Uterus (tissue), 4 donors: ENCODE results near the gene MAP3K15. TPM values are rescaled to one million over a fixed set of nuclear protein-coding genes. Genes with fewer than 3 reads are reported as not detected.

ENCODE experiments used
- DNase-seq, 2 donors: peaks; one replicate each; pipeline ENCODE4 v3.0.0-alpha.2; 2019 to 2020
- H3K27ac ChIP-seq, 2 donors: fragments of 200-600 bp; sonication (generic); 1 replicate in 1 of 2; 2 replicates in 1 of 2; pipeline ENCODE4 v1.5.1; 2016 to 2018
- H3K27me3 ChIP-seq, 2 donors: fragments of 200-600 bp; sonication (generic); one replicate each; pipeline ENCODE4 v1.5.1; 2018 to 2019; ENCODE audit warnings: control low read depth in 1 of 2
- H3K36me3 ChIP-seq, 2 donors: fragments of 200-600 bp; sonication (generic); one replicate each; pipeline ENCODE4 v1.5.1; 2019; ENCODE audit warnings: control low read depth in 1 of 2
- H3K4me1 ChIP-seq, 2 donors: fragments of 200-600 bp; sonication (generic); one replicate each; pipeline ENCODE4 v1.5.1; 2018 to 2019; ENCODE audit warnings: control low read depth in 1 of 2
- H3K4me3 ChIP-seq, 2 donors: fragments of 200-600 bp; sonication (generic); 1 replicate in 1 of 2; 2 replicates in 1 of 2; pipeline ENCODE4 v1.5.1; 2018 to 2019; ENCODE audit warnings: mild to moderate bottlenecking in 1 of 2
- H3K9me3 ChIP-seq, 2 donors: fragments of 200-600 bp; sonication (generic); one replicate each; pipeline ENCODE4 v1.5.1; 2019; ENCODE audit warnings: control low read depth in 1 of 2
- POLR2A ChIP-seq, 2 donors: fragments of 450-650 bp; IDR thresholded peaks; one replicate each; pipeline ENCODE4 v1.6.1; 2016; ENCODE audit warnings: antibody characterized with exemption in 2 of 2, mild to moderate bottlenecking in 1 of 2, moderate library complexity in 1 of 2
- intact Hi-C: fragments of 100-400 bp; cut with DNase I; formaldehyde crosslinking; loops from one replicate; pipeline ENCODE4 v1.15.1; 2023; ENCODE audit warnings: low total_unique reads
- total RNA-seq, 4 donors: library from RNA; depleted of rRNA in 3 of 4; stranded (reverse); fragments of >200 nt in 3 of 4; gene quantifications; one replicate each; pipeline versions ENCODE4 v1.1.0 to v1.2.4, GENCODE V29; 2014 to 2023
- TF ChIP-seq, protein P1 (sequence below), 4 experiments: fragments of 200-600 bp in 2 of 4; fragments of 450-650 bp in 2 of 4; sonication (generic) in 2 of 4; IDR thresholded peaks; one replicate each; pipeline ENCODE4 v1.5.1; 2016 to 2019; ENCODE audit warnings: antibody characterized with exemption in 4 of 4, mild to moderate bottlenecking in 2 of 4, moderate library complexity in 1 of 4
- donor health status: DM: yes; HTN: yes; CAD: no.

Gene MAP3K15
- total RNA-seq, 4 donors from 2014 or later: 0.55 to 0.90 TPM; not detected in 2

GRCh38 chrX:19544693-19545305, 29.5 kb upstream of the MAP3K15 start:
- intact Hi-C loops: no loop called here
- Histone ChIP-seq H3K27ac (no peak overlapping the region), H3K4me3 (no peak overlapping the region), H3K9me3 (no peaks in the 10 kb centered on the region), H3K27me3 (no peaks in the 10 kb centered on the region), H3K4me1 (no peaks in the 10 kb centered on the region), H3K36me3 (no peaks in the 10 kb centered on the region)
- DNase-seq: peak in 1 of 2 donors; percentile 41
- no peak for TF ChIP-seq POLR2A (IDR thresholded peaks at IDR 0.05)
- TF ChIP-seq, protein P1, sequence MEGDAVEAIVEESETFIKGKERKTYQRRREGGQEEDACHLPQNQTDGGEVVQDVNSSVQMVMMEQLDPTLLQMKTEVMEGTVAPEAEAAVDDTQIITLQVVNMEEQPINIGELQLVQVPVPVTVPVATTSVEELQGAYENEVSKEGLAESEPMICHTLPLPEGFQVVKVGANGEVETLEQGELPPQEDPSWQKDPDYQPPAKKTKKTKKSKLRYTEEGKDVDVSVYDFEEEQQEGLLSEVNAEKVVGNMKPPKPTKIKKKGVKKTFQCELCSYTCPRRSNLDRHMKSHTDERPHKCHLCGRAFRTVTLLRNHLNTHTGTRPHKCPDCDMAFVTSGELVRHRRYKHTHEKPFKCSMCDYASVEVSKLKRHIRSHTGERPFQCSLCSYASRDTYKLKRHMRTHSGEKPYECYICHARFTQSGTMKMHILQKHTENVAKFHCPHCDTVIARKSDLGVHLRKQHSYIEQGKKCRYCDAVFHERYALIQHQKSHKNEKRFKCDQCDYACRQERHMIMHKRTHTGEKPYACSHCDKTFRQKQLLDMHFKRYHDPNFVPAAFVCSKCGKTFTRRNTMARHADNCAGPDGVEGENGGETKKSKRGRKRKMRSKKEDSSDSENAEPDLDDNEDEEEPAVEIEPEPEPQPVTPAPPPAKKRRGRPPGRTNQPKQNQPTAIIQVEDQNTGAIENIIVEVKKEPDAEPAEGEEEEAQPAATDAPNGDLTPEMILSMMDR (IDR thresholded peaks at IDR 0.05): peak; percentile 51 to 65 (median 60)

GRCh38 chrX:19543951-19544381, 28.7 kb upstream of the MAP3K15 start:
- H3K27ac ChIP-seq: no peak overlapping the region
- no peak overlapping the region for H3K4me3 ChIP-seq
- no peak for DNase-seq
- H3K9me3 ChIP-seq: no peaks in the 10 kb centered on the region
- H3K4me1 ChIP-seq: no peaks in the 10 kb centered on the region
- H3K36me3 ChIP-seq: no peaks in the 10 kb centered on the region
- TF ChIP-seq, protein P1 (IDR thresholded peaks at IDR 0.05): no peak
- TF ChIP-seq POLR2A (IDR thresholded peaks at IDR 0.05): no peak
- intact Hi-C loops: no loop called here
- H3K27me3 ChIP-seq: no peaks in the 10 kb centered on the region

- no peak for DNase-seq
- intact Hi-C loops: no loop called here
- H3K27ac ChIP-seq: no peak overlapping the region
- no peaks in the 10 kb centered on the region for H3K4me1 ChIP-seq
- H3K9me3 ChIP-seq: no peaks in the 10 kb centered on the region
- H3K27me3 ChIP-seq: no peaks in the 10 kb centered on the region
- H3K4me3 ChIP-seq: no peak overlapping the region
- TF ChIP-seq, protein P1 (IDR thresholded peaks at IDR 0.05): no peak
- TF ChIP-seq POLR2A (IDR thresholded peaks at IDR 0.05): no peak
- no peaks in the 10 kb centered on the region for H3K36me3 ChIP-seq
Measured at GRCh38 chrX:19543020-19543715, 27.9 kb upstream of the MAP3K15 start.

DNA sequence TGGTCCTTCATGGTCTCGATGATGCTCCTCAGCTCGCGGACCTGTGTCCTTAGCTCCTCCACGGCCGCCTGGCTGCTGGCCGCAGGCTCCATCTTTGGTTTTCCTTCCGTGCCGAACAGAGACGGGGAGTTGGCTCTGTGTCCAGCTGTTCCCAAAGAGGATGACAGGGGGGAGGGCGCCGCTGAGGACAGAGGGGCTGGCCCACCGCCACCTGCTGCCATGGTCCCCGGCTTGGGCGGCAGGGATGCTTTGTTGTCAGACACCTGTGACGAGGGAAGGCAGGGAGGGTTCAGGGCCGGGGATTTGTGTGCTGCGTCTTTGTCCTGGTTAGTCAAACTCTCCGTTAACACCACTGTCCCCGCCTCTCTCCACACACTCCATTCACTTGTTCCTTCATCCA, 26.6 kb upstream of the MAP3K15 start:
- Histone ChIP-seq H3K4me3 (no peak overlapping the region), H3K9me3 (no peaks in the 10 kb centered on the region), H3K4me1 (no peaks in the 10 kb centered on the region), H3K36me3 (no peaks in the 10 kb centered on the region), H3K27ac (no peak overlapping the region), H3K27me3 (no peaks in the 10 kb centered on the region)
- TF ChIP-seq, protein P1 (IDR thresholded peaks at IDR 0.05): no peak
- TF ChIP-seq POLR2A (IDR thresholded peaks at IDR 0.05): no peak
- intact Hi-C loops: no loop called here
- DNase-seq: no peak

GRCh38 chrX:19541196-19541595, 25.9 kb upstream of the MAP3K15 start:
- H3K27me3 ChIP-seq: no peaks in the 10 kb centered on the region
- no peaks in the 10 kb centered on the region for H3K4me1 ChIP-seq
- intact Hi-C loops: no loop called here
- DNase-seq: no peak
- no peaks in the 10 kb centered on the region for H3K36me3 ChIP-seq
- H3K27ac ChIP-seq: no peak overlapping the region
- TF ChIP-seq POLR2A (IDR thresholded peaks at IDR 0.05): no peak
- TF ChIP-seq, protein P1 (IDR thresholded peaks at IDR 0.05): no peak
- no peak overlapping the region for H3K4me3 ChIP-seq
- no peaks in the 10 kb centered on the region for H3K9me3 ChIP-seq
